ENCODE data around the gene ATG16L2.

DNA sequence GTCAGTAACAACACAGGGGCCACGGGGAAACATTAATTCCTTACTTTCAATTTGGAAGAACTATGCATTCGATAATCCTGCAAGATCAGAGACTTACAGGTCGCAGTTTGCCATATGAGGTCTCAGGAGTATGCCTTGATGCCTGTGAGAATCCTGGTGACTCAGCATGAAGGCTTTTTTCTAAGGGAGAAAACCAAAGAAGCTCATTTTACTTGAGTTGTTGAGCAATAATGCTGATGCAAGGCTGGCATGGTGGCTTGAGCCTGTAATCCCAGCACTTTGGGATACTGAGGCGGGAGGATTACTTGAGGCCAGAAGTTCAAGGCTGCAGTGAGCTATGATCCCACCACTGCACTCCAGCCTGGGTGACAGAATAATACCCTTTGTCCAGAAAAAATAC is 26.6 kb downstream of the ATG16L2 start:
- TF ChIP-seq CTCF (IDR thresholded peaks at IDR 0.05) (no peak), POLR2A (IDR thresholded peaks at IDR 0.05) (no peak), EP300 (IDR thresholded peaks at IDR 0.05) (no peak), POLR2AphosphoS5 (IDR thresholded peaks at IDR 0.05) (no peak)
